ENCODE results near the gene CNDP2. TPM values are rescaled to one million over a fixed set of nuclear protein-coding genes. Genes with fewer than 3 reads are reported as not detected.

The CNDP2 gene
- total and polyA plus RNA-seq, 2 of the 13 experiments (the other 11 are each of a cell fraction or from before 2014, with no cell fraction given) = 64.7 to 80.8 TPM

- in situ Hi-C loops (cut with HindIII; ENCODE audit: extremely low pct_ligation_motif_present, low pct_unique_long_range_greater_than_20kb) = no loop called here
- ChIA-PET POLR2A (no interaction called here), CTCF (ENCODE audit: low intra/inter-chr PET ratio, low total read pairs) (no interaction called here)
- DNase-seq (ENCODE audit: low spot score) = no peak
- Histone ChIP-seq H2AFZ (ENCODE audit: low read length) (no peak overlapping the region), H3K4me3 (replicated peaks in 1 of 3; ENCODE audit: insufficient read depth in 1 of 3, low read depth in 2 of 3, low read length in 3 of 3) (no peak overlapping the region), H3K36me3 (replicated peaks in 1 of 2; ENCODE audit: control insufficient read depth in 1 of 2, insufficient read depth in 2 of 2, low read length in 2 of 2) (no peaks in the 10 kb centered on the region), H3K4me1 (ENCODE audit: insufficient read depth, low read length) (peaks cover 5% of the 10 kb centered on the region; the same call in 1 of the 2 replicates), H3K4me2 (ENCODE audit: low read depth, low read length) (no peak overlapping the region), H3K79me2 (ENCODE audit: insufficient read depth, low read length) (no peaks in the 10 kb centered on the region), H3K27ac (ENCODE audit: extremely low read length, insufficient read depth, low read length) (no peak overlapping the region), H3K9ac (ENCODE audit: insufficient read depth, low read depth, low read length) (no peak overlapping the region), H4K20me1 (ENCODE audit: insufficient read depth, low read length) (no peaks in the 10 kb centered on the region), H3K27me3 (ENCODE audit: control insufficient read depth in 1 of 2, insufficient read depth in 2 of 2, low read length in 2 of 2) (peaks cover 2 to 8% of the 10 kb centered on the region in 2 experiments; a peak in 2 of 5 replicates), H3K9me3 (ENCODE audit: low read length) (peaks cover 11% of the 10 kb centered on the region)
- ATAC-seq = no peak
- BruUV-seq (replicated peaks) = no TSS peak
- WGBS (ENCODE audit: low lambda C conversion rate) = 10% methylated on average over 2 of the region's 4 CpGs
- TF ChIP-seq ZNF629 (CRISPR knock-in tag; conservative IDR thresholded peaks at IDR 0.05) = no peak
- TF ChIP-seq ZNF839 (CRISPR knock-in tag; IDR thresholded peaks at IDR 0.05; ENCODE audit: borderline replicate concordance) = no peak
- peak; percentile 93 for TF ChIP-seq ZNF768 (CRISPR knock-in tag; IDR thresholded peaks at IDR 0.05)
- no peak for TF ChIP-seq HNRNPH1 (optimal IDR thresholded peaks at IDR 0.05; ENCODE audit: low read depth, low read length)
- TF ChIP-seq ZBTB37 (CRISPR knock-in tag; IDR thresholded peaks at IDR 0.05) = no peak
- no peak for TF ChIP-seq HMGXB3 (CRISPR knock-in tag; IDR thresholded peaks at IDR 0.05; ENCODE audit: borderline replicate concordance)
- FAIRE-seq = no peak
- intact Hi-C loops (cut with micrococcal nuclease; ENCODE audit: unreplicated experiment) = no loop called here
Measured at GRCh38 chr18:74562775-74563174, 66.6 kb downstream of the CNDP2 start.

Measured in HepG2 (cell line).